ENCODE data around the gene FZD1. TPM values are rescaled to one million over a fixed set of nuclear protein-coding genes. Genes with fewer than 3 reads are reported as not detected.

Gene FZD1
- total RNA-seq, 2 donors from 2014 or later, result 26.6 to 56.9 TPM

- H3K4me1 ChIP-seq (replicated peaks), result no peaks in the 10 kb centered on the region
- H3K4me3 ChIP-seq, result no peak overlapping the region
- no peaks in the 10 kb centered on the region for H3K27me3 ChIP-seq (replicated peaks; ENCODE audit: insufficient read depth)
- H3K9me3 ChIP-seq, result no peaks in the 10 kb centered on the region
- H3K36me3 ChIP-seq, result no peaks in the 10 kb centered on the region
- no peak for TF ChIP-seq POLR2AphosphoS5 (IDR thresholded peaks at IDR 0.05)
- TF ChIP-seq POLR2A (IDR thresholded peaks at IDR 0.05), result no peak
- no peak for TF ChIP-seq CTCF (IDR thresholded peaks at IDR 0.05)
- H3K27ac ChIP-seq, result no peak overlapping the region
- 97% methylated on average over 1 of the region's 1 CpG for WGBS
- intact Hi-C loops (cut with DNase I), result no loop called here
- DNase-seq (ENCODE audit: low spot score), result no peak
Measured at GRCh38 chr7:91293840-91294239, 29.6 kb downstream of the FZD1 start.

DNA sequence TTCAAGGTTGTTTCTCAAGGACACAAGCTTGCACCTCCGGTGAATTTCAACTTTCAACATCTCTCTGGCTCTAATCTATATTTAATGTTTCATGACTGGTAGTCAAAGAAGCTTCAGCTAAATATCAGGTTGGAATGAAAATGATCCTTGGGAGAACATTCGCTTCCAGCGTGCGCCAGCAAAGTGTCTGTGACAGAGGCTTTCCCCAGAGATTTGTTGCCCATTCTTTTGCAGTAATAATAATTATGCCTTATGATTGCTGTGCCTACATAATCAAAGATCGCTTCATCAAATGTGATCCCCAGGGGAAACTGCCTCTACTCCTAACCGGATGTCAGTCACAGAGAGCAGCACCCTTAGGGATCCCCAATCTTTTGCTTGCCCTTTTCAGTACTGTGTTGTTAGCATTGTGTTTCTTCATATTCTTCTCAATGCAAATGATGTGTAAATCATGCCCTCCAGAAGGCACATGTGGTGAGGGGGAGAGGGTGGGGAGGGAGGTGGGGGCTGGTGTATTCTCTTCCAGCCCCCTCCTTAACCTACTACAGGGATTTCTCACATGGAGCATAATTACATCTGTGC is 30.5 kb downstream of the FZD1 start:
- Histone ChIP-seq H3K36me3 (no peaks in the 10 kb centered on the region), H3K4me1 (replicated peaks) (no peaks in the 10 kb centered on the region), H3K9me3 (no peaks in the 10 kb centered on the region), H3K27ac (no peak overlapping the region), H3K27me3 (replicated peaks; ENCODE audit: insufficient read depth) (no peaks in the 10 kb centered on the region), H3K4me3 (no peak overlapping the region)
- no peak for DNase-seq (ENCODE audit: low spot score)
- intact Hi-C loops (cut with DNase I), result no loop called here
- 83% methylated on average over 6 of the region's 6 CpGs for WGBS
- TF ChIP-seq CTCF (IDR thresholded peaks at IDR 0.05), result no peak
- no peak for TF ChIP-seq POLR2AphosphoS5 (IDR thresholded peaks at IDR 0.05)
- no peak for TF ChIP-seq POLR2A (IDR thresholded peaks at IDR 0.05)

DNA sequence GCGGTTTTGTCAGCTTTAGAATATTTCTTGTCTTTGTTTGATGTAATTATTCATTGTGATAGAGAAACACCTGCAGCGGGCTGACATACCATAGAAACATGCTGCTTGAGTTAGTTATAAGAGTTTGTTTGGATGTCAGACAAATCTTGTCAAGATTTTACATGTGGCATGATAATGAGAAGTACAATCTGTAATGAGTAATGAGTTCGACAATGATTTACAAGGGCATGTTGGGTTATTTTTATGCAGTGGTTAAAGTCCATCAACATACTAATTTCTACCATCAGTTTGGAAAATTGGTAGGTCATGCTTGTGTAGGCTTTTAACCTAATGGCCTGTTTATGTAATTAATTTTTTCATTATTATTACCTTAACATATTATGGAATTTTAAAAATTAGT is 31.3 kb downstream of the FZD1 start:
- intact Hi-C loops (cut with DNase I), result no loop called here
- TF ChIP-seq POLR2A (IDR thresholded peaks at IDR 0.05) (no peak), POLR2AphosphoS5 (IDR thresholded peaks at IDR 0.05) (no peak)
- H3K27me3 ChIP-seq (replicated peaks; ENCODE audit: insufficient read depth), result no peaks in the 10 kb centered on the region
- WGBS, result 90% methylated on average over 3 of the region's 3 CpGs
- no peaks in the 10 kb centered on the region for H3K9me3 ChIP-seq
- no peak overlapping the region for H3K27ac ChIP-seq
- DNase-seq (ENCODE audit: low spot score), result no peak
- H3K36me3 ChIP-seq, result no peaks in the 10 kb centered on the region
- no peaks in the 10 kb centered on the region for H3K4me1 ChIP-seq (replicated peaks)
- H3K4me3 ChIP-seq, result no peak overlapping the region

DNA sequence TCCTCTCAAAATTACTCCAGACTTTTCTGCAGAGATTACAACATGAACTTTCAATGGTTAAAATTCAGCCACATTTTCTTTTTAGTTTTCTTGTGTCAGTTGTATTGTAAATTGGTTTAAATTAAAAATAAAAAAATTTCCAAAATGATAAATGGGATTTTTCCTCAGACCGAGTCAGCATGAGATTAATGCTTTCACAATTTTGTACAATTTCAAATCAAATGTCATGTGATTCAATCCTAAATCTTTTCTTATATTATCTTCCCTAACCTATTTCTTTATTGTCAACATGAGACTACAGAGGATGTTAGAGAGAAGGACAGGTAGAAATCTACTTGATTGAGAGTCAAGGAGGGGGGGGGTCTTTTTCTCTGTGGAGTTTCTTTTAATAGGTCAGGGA is 33.7 kb downstream of the FZD1 start:
- H3K9me3 ChIP-seq, result no peaks in the 10 kb centered on the region
- H3K27ac ChIP-seq, result no peak overlapping the region
- no peak for DNase-seq (ENCODE audit: low spot score)
- TF ChIP-seq POLR2AphosphoS5 (IDR thresholded peaks at IDR 0.05), result no peak
- TF ChIP-seq CTCF (IDR thresholded peaks at IDR 0.05), result no peak
- TF ChIP-seq POLR2A (IDR thresholded peaks at IDR 0.05), result no peak
- no peaks in the 10 kb centered on the region for H3K4me1 ChIP-seq (replicated peaks)
- H3K4me3 ChIP-seq, result no peak overlapping the region
- H3K27me3 ChIP-seq (replicated peaks; ENCODE audit: insufficient read depth), result no peaks in the 10 kb centered on the region
- intact Hi-C loops (cut with DNase I), result no loop called here
- H3K36me3 ChIP-seq, result no peaks in the 10 kb centered on the region
- WGBS, result 94% methylated on average over 1 of the region's 1 CpG

GRCh38 chr7:91299952-91300775 is 35.9 kb downstream of the FZD1 start:
- TF ChIP-seq POLR2A (IDR thresholded peaks at IDR 0.05) (no peak), CTCF (IDR thresholded peaks at IDR 0.05) (no peak), POLR2AphosphoS5 (IDR thresholded peaks at IDR 0.05) (no peak)
- Histone ChIP-seq H3K4me1 (replicated peaks) (no peaks in the 10 kb centered on the region), H3K27ac (no peak overlapping the region), H3K4me3 (no peak overlapping the region), H3K36me3 (no peaks in the 10 kb centered on the region), H3K27me3 (replicated peaks; ENCODE audit: insufficient read depth) (no peaks in the 10 kb centered on the region), H3K9me3 (no peaks in the 10 kb centered on the region)
- WGBS, result 92% methylated on average over 6 of the region's 6 CpGs
- DNase-seq (ENCODE audit: low spot score), result no peak
- intact Hi-C loops (cut with DNase I), result no loop called here
